Spleen (tissue), 7 donors: Measurements from ENCODE around the gene ZDHHC7.
A peak's percentile ranks its signal among the peaks of the same experiment; 100 is the strongest.

Experiments used
- POLR2A ChIP-seq, 3 donors: fragments of 450-650 bp; IDR thresholded peaks; one replicate each; pipeline ENCODE4 v1.5.1; 2017; ENCODE audit warnings: antibody characterized with exemption in 3 of 3, mild to moderate bottlenecking in 1 of 3
- POLR2AphosphoS5 ChIP-seq, 3 donors: sonication (generic); formaldehyde crosslinking; IDR thresholded peaks; one replicate each; pipeline ENCODE4 v1.5.1; 2017; ENCODE audit warnings: antibody characterized with exemption in 3 of 3
- TF ChIP-seq, protein P1 (sequence below), 11 experiments: fragments of 200-600 bp in 7 of 11; fragments of 450-650 bp in 4 of 11; sonication (generic) in 4 of 11; IDR thresholded peaks in 8 of 11; conservative IDR thresholded peaks in 3 of 11; 1 replicate in 7 of 11; 2 replicates in 4 of 11; pipeline versions ENCODE4 v1.4.0 to v1.8.0; 2016 to 2021; ENCODE audit warnings: antibody characterized with exemption in 11 of 11, inconsistent platforms in 4 of 11, mild to moderate bottlenecking in 1 of 11
- donor health status: DM: no; HTN: no; CAD: no; lungs with moderate emphysema.
- donor health status: DM: no; HTN: no; CAD: no.
- donor health status: DM: no; HTN: no; CAD: no.

DNA sequence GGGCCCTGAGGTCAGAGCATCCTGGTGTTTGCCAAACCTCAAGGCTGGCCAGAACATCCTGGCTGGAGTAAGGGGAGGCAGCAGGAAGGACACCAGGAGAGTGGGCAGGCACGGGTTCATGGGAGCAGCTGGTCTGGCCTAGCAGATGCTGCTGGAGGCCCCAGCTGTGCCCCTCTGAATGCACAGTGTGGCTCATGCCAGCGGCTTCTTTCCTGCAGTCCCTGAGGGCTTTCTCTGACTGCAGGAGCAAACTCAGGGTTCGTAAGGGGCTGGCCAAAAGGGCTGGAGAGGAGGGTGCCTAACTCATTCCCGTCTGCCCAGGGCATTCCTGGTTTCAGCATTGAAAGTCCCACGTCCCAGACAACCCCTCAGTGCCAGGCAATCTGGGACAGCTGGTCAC is 78.7 kb downstream of the ZDHHC7 start:
- TF ChIP-seq, protein P1, sequence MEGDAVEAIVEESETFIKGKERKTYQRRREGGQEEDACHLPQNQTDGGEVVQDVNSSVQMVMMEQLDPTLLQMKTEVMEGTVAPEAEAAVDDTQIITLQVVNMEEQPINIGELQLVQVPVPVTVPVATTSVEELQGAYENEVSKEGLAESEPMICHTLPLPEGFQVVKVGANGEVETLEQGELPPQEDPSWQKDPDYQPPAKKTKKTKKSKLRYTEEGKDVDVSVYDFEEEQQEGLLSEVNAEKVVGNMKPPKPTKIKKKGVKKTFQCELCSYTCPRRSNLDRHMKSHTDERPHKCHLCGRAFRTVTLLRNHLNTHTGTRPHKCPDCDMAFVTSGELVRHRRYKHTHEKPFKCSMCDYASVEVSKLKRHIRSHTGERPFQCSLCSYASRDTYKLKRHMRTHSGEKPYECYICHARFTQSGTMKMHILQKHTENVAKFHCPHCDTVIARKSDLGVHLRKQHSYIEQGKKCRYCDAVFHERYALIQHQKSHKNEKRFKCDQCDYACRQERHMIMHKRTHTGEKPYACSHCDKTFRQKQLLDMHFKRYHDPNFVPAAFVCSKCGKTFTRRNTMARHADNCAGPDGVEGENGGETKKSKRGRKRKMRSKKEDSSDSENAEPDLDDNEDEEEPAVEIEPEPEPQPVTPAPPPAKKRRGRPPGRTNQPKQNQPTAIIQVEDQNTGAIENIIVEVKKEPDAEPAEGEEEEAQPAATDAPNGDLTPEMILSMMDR (IDR thresholded peaks at IDR 0.05 in 8 of 11, conservative IDR thresholded peaks at IDR 0.05 in 3 of 11), result no peak
- peak in 1 of 3 donors; percentile 15 for TF ChIP-seq POLR2AphosphoS5 (IDR thresholded peaks at IDR 0.05)
- no peak for TF ChIP-seq POLR2A (IDR thresholded peaks at IDR 0.05)
